ENCODE results near the gene STRN. TPM values are rescaled to one million over a fixed set of nuclear protein-coding genes. Genes with fewer than 3 reads are reported as not detected.

STRN gene
- total RNA-seq (2022; extraction: Qiagen RNA extraction; ENCODE audit: low read depth) = 11.4 to 19.4 TPM (median 17.3 TPM) in 5 replicates

DNA sequence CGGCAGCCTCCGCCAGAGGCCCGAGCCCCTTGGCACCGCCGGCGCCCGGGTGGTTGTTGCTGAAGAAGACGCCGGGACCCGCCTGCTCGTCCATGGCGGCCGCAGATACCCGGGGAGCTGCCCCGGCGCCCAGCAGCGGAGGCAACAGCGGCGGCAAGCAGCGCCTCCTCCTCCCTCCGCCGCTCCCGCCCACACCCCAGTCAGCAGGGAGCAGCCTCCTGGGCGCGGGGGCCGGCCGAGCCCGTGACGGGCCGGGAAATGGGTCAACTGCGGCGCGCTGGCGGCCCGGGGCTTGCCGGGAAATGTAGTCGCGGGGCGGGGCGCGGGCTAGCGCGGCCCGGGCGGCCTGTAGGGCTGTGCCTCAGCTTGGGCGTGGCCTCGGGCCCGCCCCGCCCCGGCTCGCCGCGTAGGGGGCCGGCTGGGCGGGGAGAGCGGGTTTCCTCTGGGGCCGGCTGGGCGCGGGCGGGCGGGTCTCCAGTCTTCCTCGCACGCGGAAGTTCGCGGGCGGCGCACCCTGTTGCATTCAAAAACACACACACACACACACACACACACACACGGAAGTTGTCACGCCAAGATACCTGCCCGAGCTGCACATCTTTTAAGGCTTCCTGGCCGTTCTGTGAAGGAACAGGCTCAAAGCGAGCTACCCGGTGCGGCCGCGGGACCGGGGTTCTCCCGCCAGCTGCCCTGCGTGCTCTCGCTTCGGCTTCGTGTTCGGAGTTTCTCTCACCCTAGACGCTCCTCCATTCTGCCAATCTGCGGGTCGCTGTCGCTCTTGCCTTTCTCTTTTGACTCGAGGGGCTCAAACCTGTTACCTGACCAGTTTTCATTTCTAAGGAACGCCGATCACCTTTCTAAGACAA lies at the start of gene STRN:
Gene STRN, minus strand, starts transcription at position 167 of the 866 bp plus-strand sequence. Its CDS starts 73 bp downstream, at position 94.

Other genes with a start within 250 kb of the STRN start
- gene HEATR5B, start 117.8 kb upstream of the STRN start, total RNA-seq (2022; extraction: Qiagen RNA extraction; ENCODE audit: low read depth) = 4.8 to 7.3 TPM (median 7.0 TPM) in 5 replicates
- gene GPATCH11, start 118.0 kb upstream of the STRN start, total RNA-seq (2022; extraction: Qiagen RNA extraction; ENCODE audit: low read depth) = 7.9 to 10.0 TPM (median 8.5 TPM) in 5 replicates
- 16.8 to 27.2 TPM (median 23.7 TPM) in 5 replicates for gene EIF2AK2, start 190.4 kb upstream of the STRN start, total RNA-seq (2022; extraction: Qiagen RNA extraction; ENCODE audit: low read depth)
- not detected in 5 replicates for gene SULT6B1, start 222.1 kb upstream of the STRN start, total RNA-seq (2022; extraction: Qiagen RNA extraction; ENCODE audit: low read depth)
- gene CEBPZOS, start 230.0 kb upstream of the STRN start, total RNA-seq (2022; extraction: Qiagen RNA extraction; ENCODE audit: low read depth) = 37.5 to 46.9 TPM (median 42.0 TPM) in 5 replicates